ENCODE data around the gene FIS1.
"Not testable (repeated sequence)": the region's sequence is repeated elsewhere in the genome, so short reads cannot be mapped to it uniquely, and the experiment has no call there.

The FIS1 gene

DNA sequence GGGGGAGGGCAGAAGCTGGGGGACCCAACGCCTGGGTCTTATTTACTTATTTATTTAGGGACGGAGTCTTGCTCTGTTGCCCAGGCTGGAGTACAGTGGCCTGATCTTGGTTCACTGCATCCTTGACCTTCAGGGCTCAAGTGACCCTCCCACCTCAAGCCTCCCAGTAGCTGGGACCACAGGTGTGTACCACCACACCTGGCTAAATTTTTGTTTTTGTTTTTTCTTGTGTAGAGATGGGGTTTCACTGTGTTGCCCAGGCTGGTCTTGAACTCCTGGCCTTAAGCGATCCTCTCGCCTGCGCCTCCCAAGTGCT, 42.3 kb downstream of the FIS1 start:
- no peak for FAIRE-seq

DNA sequence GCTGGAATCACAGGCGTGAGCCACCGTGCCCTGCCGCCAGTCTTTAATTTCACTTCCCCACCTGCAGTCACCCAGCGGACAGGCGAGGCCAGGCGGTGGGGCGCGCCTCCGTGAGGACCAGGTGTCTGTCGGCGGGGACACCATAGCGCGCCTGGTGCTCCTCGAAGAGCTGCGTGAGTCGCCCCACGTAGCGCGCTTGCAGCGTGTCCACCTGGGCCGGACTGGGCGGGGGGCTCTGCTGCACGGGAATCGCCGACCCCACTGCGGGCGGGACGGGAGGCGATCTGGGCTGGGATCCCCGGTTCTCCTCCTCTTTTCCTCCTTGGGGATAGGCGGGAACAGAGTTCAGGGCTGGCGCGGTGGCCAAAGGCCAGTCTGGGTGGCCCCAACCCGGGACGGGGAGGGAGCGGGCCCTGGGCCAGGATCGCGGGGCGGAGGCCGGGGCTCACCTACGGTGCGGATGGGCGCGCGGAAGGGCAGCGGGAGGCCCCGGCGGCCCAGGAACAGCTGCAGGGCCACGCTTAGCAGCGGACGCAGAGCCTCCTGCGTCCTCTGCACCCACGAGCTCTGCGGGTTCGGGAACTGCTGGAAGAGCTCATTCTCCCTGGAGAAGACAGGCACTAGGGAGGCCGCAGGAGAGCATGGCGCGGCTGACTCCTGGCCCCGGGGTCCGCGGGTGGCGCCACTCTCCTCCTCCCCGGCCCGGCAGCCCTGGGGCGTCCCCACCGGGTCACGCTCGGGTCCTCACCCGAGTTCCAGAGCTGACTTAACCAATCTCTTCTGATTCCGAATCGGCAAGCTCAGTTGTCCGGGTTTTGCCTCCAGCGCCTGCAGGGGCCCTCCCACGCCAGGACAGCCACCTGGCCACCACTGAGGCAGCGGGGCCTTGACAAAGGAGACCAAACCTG, 42.9 kb downstream of the FIS1 start:
- FAIRE-seq: no peak

DNA sequence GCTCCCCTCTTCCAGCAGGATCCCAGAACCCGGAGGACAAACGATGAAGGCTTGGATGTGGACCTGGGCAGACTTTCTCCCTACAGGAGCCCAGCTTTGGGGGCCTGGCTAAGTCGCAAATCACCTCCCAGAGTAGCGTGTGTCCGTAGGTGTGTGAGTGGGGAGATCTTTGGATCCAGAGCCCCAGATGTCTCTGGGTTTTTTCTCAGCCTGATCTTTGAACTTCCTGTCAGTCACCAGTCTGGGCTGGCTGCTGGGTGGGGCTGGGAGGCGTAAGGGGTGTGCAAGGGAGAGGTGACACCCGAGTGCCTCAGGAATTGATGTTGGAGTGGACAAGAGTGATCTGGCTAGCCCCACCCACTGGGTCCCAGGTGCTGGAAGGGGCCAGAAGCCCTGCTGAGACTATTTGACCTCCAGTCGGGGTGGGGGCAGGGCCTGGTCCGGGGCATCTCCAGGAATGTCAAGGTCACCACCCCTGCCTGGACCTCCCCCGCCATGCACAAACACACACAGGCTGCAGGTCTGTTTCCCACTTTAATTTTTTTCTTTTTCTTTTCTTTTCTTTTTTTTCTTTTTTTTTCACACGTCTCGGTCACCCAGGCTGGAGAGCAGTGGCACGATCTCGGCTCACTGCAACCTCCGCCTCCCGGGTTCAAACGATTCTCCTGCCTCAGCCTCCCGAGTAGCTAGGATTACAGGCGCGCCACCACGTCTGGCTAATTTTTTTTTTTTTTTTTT, 43.9 kb downstream of the FIS1 start, which contains the start of gene MOGAT3:
TSS of gene MOGAT3 (minus strand) at position 175 of the 738 bp plus-strand sequence. CDS start 182 bp downstream, outside the sequence.
- FAIRE-seq: no peak

DNA sequence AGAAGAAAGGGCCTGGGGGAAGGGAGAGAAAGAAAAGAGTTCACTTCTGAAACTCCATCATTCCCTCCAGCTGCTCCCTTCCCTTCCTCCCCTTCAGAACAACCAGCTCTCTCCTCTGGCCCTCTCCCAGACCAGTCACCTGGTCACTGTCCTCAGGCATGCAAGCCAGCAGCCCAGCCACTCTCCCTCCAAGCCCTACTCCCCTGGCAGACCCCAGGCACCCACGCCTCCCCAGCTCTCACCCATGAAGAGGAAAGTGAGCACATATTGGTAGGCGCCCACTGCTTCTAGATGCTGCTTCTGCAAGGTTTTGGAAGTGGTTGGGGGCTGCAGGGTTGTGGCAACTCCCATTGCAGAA, 44.4 kb downstream of the FIS1 start:
- FAIRE-seq: no peak

DNA sequence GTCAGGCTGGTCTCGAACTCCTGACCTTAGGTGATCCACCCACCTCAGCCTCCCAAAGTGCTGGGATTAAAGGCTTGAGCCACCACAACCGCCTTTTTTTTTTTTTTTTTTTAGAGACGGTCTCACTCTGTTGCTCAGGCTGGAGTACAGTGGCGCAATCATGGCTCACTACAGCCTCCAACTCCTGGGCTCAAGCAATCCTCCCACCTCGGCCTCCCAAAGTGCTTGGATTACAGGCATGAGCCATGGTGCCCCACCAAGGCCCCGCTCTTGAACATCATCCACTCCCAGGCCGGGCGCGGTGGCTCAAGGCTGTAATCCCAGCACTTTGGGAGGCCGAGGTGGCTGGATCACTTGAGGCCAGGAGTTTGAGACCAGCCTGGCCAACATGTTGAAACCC, 45.4 kb downstream of the FIS1 start:
- FAIRE-seq: not testable (repeated sequence)

- FAIRE-seq: no peak
Measured at GRCh38 chr7:101198476-101198875, 46.4 kb downstream of the FIS1 start.

DNA sequence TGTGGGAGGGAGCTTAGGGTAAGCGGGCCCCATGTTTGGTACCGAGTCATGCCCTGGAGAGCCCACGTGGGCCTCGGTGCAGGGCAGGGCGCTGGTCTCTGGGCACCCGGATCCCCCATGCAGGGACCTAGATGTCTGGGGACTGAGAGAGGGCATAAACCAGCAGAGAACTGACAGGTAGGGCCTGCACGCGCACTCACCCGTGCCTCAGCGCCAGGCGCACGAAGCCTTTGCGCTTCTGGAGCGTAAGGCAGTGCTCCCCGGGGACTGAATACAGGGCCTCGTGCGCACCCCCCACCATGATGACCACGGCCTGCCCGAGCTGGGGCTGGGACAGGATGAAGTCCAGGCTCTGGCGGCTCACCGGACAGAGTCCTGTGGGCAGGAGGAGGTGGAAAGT, 46.9 kb downstream of the FIS1 start:
- FAIRE-seq: no peak

GRCh38 chr7:101195884-101196283, 49.0 kb downstream of the FIS1 start:
- FAIRE-seq: no peak

All from colon (tissue), 2 donors.